PC-9 (cell line): ENCODE data around the gene CSF3R. TPM values are rescaled to one million over a fixed set of nuclear protein-coding genes. Genes with fewer than 3 reads are reported as not detected.

Experiments used
- BruUV-seq: library from RNA; stranded (reverse); fragments of 400-500 nt; replicated peaks from 2 replicates; lab custom pipeline; 2021; lab: Mats Ljungman, UMichigan
- CTCF ChIA-PET: fragments of 300-600 bp; sonication (Branson Sonifier 250); formaldehyde crosslinking; loops from one replicate; lab custom pipeline; 2022; ENCODE audit warnings: antibody characterized with exemption; lab: Charles Lee
- POLR2A ChIA-PET: fragments of 300-600 bp; sonication (Branson Sonifier 250); formaldehyde crosslinking; loops from one replicate; lab custom pipeline; 2022; ENCODE audit warnings: antibody characterized with exemption; ENCODE audit not compliant: unreplicated experiment; lab: Charles Lee
- DNase-seq, 2 experiments: peaks; one replicate each; pipeline versions ENCODE4 v3.0.0 to v3.0.0-alpha.2; 2015 to 2022; ENCODE audit warnings: mixed read lengths in 1 of 2
- H2AFZ ChIP-seq: fragments of 200-600 bp; sonication (generic); 2 replicates; pipeline ENCODE4 v1.8.1; 2017; ENCODE audit warnings: antibody characterized with exemption
- H3F3A ChIP-seq: fragments of 200-600 bp; sonication (generic); 2 replicates; pipeline ENCODE4 v1.8.1; 2017; ENCODE audit warnings: antibody characterized with exemption, mild to moderate bottlenecking, low read depth; ENCODE audit not compliant: insufficient read depth
- H3K27ac ChIP-seq: fragments of 200-600 bp; sonication (generic); 2 replicates; pipeline ENCODE4 v1.6.1; 2016; ENCODE audit warnings: mixed run types
- H3K27me3 ChIP-seq: fragments of 200-600 bp; sonication (generic); 2 replicates; pipeline ENCODE4 v1.6.1; 2016; ENCODE audit warnings: low read depth, mixed run types; ENCODE audit not compliant: insufficient read depth
- H3K36me3 ChIP-seq: fragments of 200-600 bp; sonication (generic); 2 replicates; pipeline ENCODE4 v1.6.1; 2016; ENCODE audit warnings: low read depth, mixed run types
- H3K4me1 ChIP-seq: fragments of 200-600 bp; sonication (generic); replicated peaks from 2 replicates; pipeline ENCODE4 v1.6.1; 2016; ENCODE audit warnings: mixed run types; ENCODE audit not compliant: insufficient read depth
- H3K4me2 ChIP-seq: fragments of 200-600 bp; sonication (generic); 2 replicates; pipeline ENCODE4 v1.6.1; 2017; ENCODE audit warnings: mixed run types
- H3K4me3 ChIP-seq: fragments of 200-600 bp; sonication (generic); 2 replicates; pipeline ENCODE4 v1.6.1; 2016; ENCODE audit warnings: mixed run types
- H3K79me2 ChIP-seq: fragments of 200-600 bp; sonication (generic); 2 replicates; pipeline ENCODE4 v1.6.1; 2017; ENCODE audit warnings: low read depth, mixed run types
- H3K9me2 ChIP-seq: fragments of 200-600 bp; sonication (generic); 2 replicates; pipeline ENCODE4 v1.8.1; 2017; ENCODE audit warnings: mild to moderate bottlenecking; ENCODE audit not compliant: insufficient read depth
- H3K9me3 ChIP-seq: fragments of 200-600 bp; sonication (generic); 2 replicates; pipeline ENCODE4 v1.8.1; 2016; ENCODE audit warnings: low read depth; ENCODE audit not compliant: insufficient read depth
- H4K20me1 ChIP-seq: fragments of 200-600 bp; sonication (generic); 2 replicates; pipeline ENCODE4 v1.8.1; 2017; ENCODE audit not compliant: insufficient read depth
- EZH2 ChIP-seq: fragments of 200-600 bp; sonication (generic); IDR thresholded peaks from 2 replicates; pipeline ENCODE4 v1.8.0; 2017; ENCODE audit warnings: antibody characterized with exemption, low read depth
- intact Hi-C: fragments of 100-400 bp; cut with micrococcal nuclease; formaldehyde crosslinking; loops from one replicate; pipeline ENCODE4 v1.10.0; 2022; ENCODE audit not compliant: unreplicated experiment
- total RNA-seq: library from RNA; stranded (reverse); gene quantifications from 2 replicates; pipeline ENCODE4 v1.2.3, GENCODE V29; 2021
- TF ChIP-seq, protein P1 (sequence below): fragments of 200-600 bp; sonication (generic); conservative IDR thresholded peaks from 2 replicates; pipeline ENCODE4 v1.6.1; 2017; ENCODE audit warnings: mixed run types, antibody characterized with exemption, mild to moderate bottlenecking, moderate library complexity

The CSF3R gene
- total RNA-seq, 1 experiment from 2014 or later = not detected

- BruUV-seq = no TSS peak
- CTCF ChIA-PET = no interaction called here
- Histone ChIP-seq H3K27ac (no peak overlapping the region), H2AFZ (no peak overlapping the region), H3K36me3 (no peaks in the 10 kb centered on the region), H3K4me1 (no peaks in the 10 kb centered on the region), H3K9me2 (no peaks in the 10 kb centered on the region), H3K4me3 (no peak overlapping the region), H3F3A (no peaks in the 10 kb centered on the region), H3K79me2 (no peaks in the 10 kb centered on the region), H3K4me2 (no peak overlapping the region), H4K20me1 (no peaks in the 10 kb centered on the region), H3K27me3 (peaks cover 38% of the 10 kb centered on the region), H3K9me3 (no peaks in the 10 kb centered on the region)
- TF ChIP-seq EZH2 = no peak
- TF ChIP-seq, protein P1, sequence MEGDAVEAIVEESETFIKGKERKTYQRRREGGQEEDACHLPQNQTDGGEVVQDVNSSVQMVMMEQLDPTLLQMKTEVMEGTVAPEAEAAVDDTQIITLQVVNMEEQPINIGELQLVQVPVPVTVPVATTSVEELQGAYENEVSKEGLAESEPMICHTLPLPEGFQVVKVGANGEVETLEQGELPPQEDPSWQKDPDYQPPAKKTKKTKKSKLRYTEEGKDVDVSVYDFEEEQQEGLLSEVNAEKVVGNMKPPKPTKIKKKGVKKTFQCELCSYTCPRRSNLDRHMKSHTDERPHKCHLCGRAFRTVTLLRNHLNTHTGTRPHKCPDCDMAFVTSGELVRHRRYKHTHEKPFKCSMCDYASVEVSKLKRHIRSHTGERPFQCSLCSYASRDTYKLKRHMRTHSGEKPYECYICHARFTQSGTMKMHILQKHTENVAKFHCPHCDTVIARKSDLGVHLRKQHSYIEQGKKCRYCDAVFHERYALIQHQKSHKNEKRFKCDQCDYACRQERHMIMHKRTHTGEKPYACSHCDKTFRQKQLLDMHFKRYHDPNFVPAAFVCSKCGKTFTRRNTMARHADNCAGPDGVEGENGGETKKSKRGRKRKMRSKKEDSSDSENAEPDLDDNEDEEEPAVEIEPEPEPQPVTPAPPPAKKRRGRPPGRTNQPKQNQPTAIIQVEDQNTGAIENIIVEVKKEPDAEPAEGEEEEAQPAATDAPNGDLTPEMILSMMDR = no peak
- POLR2A ChIA-PET = no interaction called here
- intact Hi-C loops = no loop called here
- DNase-seq = no peak
These were observed 47.5 kb upstream of the CSF3R start for GRCh38 chr1:36530261-36530660.

- Histone ChIP-seq H3K9me2 (no peaks in the 10 kb centered on the region), H4K20me1 (no peaks in the 10 kb centered on the region), H3K4me3 (no peak overlapping the region), H3K27me3 (peaks cover 33% of the 10 kb centered on the region), H3K4me2 (no peak overlapping the region), H3K9me3 (no peaks in the 10 kb centered on the region), H3K36me3 (no peaks in the 10 kb centered on the region), H3F3A (no peaks in the 10 kb centered on the region), H3K27ac (no peak overlapping the region), H2AFZ (no peak overlapping the region), H3K4me1 (no peaks in the 10 kb centered on the region), H3K79me2 (no peaks in the 10 kb centered on the region)
- intact Hi-C loops = no loop called here
- DNase-seq = no peak
- ChIA-PET CTCF (no interaction called here), POLR2A (no interaction called here)
- no TSS peak for BruUV-seq
- TF ChIP-seq EZH2 = no peak
- TF ChIP-seq, protein P1 = no peak
These were observed 47.1 kb upstream of the CSF3R start for GRCh38 chr1:36529769-36530260.

- no TSS peak for BruUV-seq
- H3K27ac ChIP-seq = no peak overlapping the region
- TF ChIP-seq, protein P1 = no peak
- TF ChIP-seq EZH2 = no peak
- intact Hi-C loops = no loop called here
- H4K20me1 ChIP-seq = no peaks in the 10 kb centered on the region
- POLR2A ChIA-PET = no interaction called here
- H3K79me2 ChIP-seq = no peaks in the 10 kb centered on the region
- H3K9me3 ChIP-seq = no peaks in the 10 kb centered on the region
- no peak overlapping the region for H2AFZ ChIP-seq
- H3F3A ChIP-seq = no peaks in the 10 kb centered on the region; the same call in 1 of the 2 replicates
- no peak for DNase-seq
- H3K4me3 ChIP-seq = no peak overlapping the region
- H3K9me2 ChIP-seq = no peaks in the 10 kb centered on the region
- peaks cover 22% of the 10 kb centered on the region for H3K27me3 ChIP-seq
- no peak overlapping the region for H3K4me2 ChIP-seq
- no peaks in the 10 kb centered on the region for H3K4me1 ChIP-seq
- CTCF ChIA-PET = no interaction called here
- H3K36me3 ChIP-seq = no peaks in the 10 kb centered on the region
These were observed 45.9 kb upstream of the CSF3R start for GRCh38 chr1:36528361-36529349.
